Measurements from ENCODE around the gene ARMC9.

GRCh38 chr2:231300722-231301076 is 102.3 kb downstream of the ARMC9 start:
- no peak for TF ChIP-seq CTCF (IDR thresholded peaks at IDR 0.05)
- TF ChIP-seq POLR2A (IDR thresholded peaks at IDR 0.05), result no peak
- no peak for TF ChIP-seq POLR2AphosphoS5 (IDR thresholded peaks at IDR 0.05)
